Naive thymus-derived CD8-positive, alpha-beta T cell (primary cell): Measurements from ENCODE around the gene DAB2IP. TPM values are rescaled to one million over a fixed set of nuclear protein-coding genes. Genes with fewer than 3 reads are reported as not detected.
A peak's percentile ranks its signal among the peaks of the same experiment; 100 is the strongest.

Source experiments
- ATAC-seq, 2 donors: fragments of 150-1000 bp; cut with Tn5 transposase in 1 of 2; sonication (Bioruptor Pico), chemical (Tn5 transposase) in 1 of 2; 1 replicate in 1 of 2; 2 replicates in 1 of 2; pipeline ENCODE4 v1.10.0; 2021; ENCODE audit warnings: mild to moderate bottlenecking in 2 of 2, moderate library complexity in 2 of 2
- POLR2A ChIA-PET: fragments of 350-600 bp; sonication (Branson Sonifier 250); formaldehyde crosslinking; loops from one replicate; lab custom pipeline; 2021; ENCODE audit warnings: antibody characterized with exemption; lab: Charles Lee
- DNase-seq, 10 donors: peaks; one replicate each; pipeline versions ENCODE4 v3.0.0 to v3.0.0-alpha.2; 2020 to 2022
- H3K27ac Mint-ChIP-seq, 10 donors: one replicate each; pipeline ENCODE4 v1.8.0; 2020 to 2022; ENCODE audit warnings: mild to moderate bottlenecking in 10 of 10, mixed read lengths in 10 of 10, moderate library complexity in 4 of 10, inconsistent platforms in 1 of 10
- H3K27me3 Mint-ChIP-seq, 5 donors: one replicate each; pipeline ENCODE4 v1.8.0; 2021 to 2022; ENCODE audit warnings: mixed read lengths in 5 of 5
- H3K36me3 Mint-ChIP-seq, 3 donors: one replicate each; pipeline ENCODE4 v1.8.0; 2020 to 2022; ENCODE audit warnings: mixed read lengths in 3 of 3, mild to moderate bottlenecking in 2 of 3, inconsistent platforms in 1 of 3
- H3K4me1 Mint-ChIP-seq, 4 donors: one replicate each; pipeline ENCODE4 v1.8.0; 2021 to 2022; ENCODE audit warnings: mixed read lengths in 4 of 4
- H3K4me3 Mint-ChIP-seq, 10 donors: one replicate each; pipeline ENCODE4 v1.8.0; 2020 to 2022; ENCODE audit warnings: mild to moderate bottlenecking in 10 of 10, mixed read lengths in 10 of 10, moderate library complexity in 6 of 10, inconsistent platforms in 1 of 10
- H3K9me3 Mint-ChIP-seq, 9 donors: one replicate each; pipeline ENCODE4 v1.8.0; 2020 to 2022; ENCODE audit warnings: mixed read lengths in 9 of 9, mild to moderate bottlenecking in 3 of 9, inconsistent platforms in 1 of 9, moderate library complexity in 1 of 9
- polyA plus RNA-seq, 3 donors: library from polyadenylated mRNA; unstranded; fragments of 300-500 nt; fragmentation: Illumina TruSeq; gene quantifications; one replicate each; pipeline ENCODE4 v1.2.3, GENCODE V29; 2021
- total RNA-seq, 8 experiments: library from RNA in 2 of 8; stranded (reverse) in 2 of 8; gene quantifications; one replicate each; pipeline ENCODE4 v1.2.3 and lab custom pipeline; 2021 to 2026

The DAB2IP gene
- total and polyA plus RNA-seq, 5 experiments from 2014 or later = not detected

DNA sequence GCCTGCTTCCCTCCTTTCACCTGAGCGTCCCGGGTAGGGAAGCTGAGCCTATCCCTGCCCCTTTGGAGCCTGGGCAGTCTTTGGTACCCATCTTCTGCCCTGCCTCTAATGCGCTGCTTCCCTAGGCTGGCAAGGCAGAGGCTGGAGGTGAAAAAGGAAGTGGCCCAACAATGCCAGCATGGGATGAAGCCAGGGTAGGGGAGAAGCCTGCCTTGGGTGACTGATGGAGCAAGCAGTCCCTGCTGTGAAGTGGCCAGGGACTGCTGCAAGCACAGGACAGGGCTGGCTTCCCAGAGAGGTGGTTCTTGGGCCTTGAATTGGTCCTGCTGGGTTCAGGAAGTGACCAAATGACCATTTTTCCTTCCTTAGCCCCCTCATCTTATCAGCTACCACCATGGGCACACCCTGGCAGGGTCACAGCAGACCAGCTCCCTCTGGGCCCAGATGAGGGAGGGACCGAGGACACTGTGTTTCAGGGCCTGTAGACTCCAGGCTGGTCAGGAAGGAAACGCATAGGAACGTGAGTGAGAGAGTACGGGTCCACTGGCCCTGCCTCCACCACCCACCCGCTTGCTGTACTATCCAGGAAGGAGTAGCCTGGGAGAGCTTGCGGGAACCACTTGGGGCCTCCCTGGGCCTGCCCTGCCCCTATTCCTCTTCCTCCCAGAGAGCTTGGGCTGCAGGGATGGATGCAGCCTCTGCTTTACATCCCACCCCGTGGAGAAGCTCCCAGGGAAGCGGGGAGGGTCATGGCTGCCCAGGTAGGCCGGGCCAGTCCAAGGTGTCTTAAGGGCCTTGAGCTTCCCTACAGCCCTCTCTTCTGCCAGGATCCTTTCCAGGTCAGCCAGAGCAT lies 102.6 kb downstream of the DAB2IP start:
- ATAC-seq = no peak
- H3K4me1 Mint-ChIP-seq = peaks cover 0 to 4% (median 0%) of the 10 kb centered on the region in 4 donors
- no peak overlapping the region for H3K27ac Mint-ChIP-seq
- no peak overlapping the region for H3K4me3 Mint-ChIP-seq
- POLR2A ChIA-PET = no interaction called here
- DNase-seq = no peak
- H3K9me3 Mint-ChIP-seq = no peaks in the 10 kb centered on the region
- H3K27me3 Mint-ChIP-seq = no peaks in the 10 kb centered on the region
- H3K36me3 Mint-ChIP-seq = no peaks in the 10 kb centered on the region

DNA sequence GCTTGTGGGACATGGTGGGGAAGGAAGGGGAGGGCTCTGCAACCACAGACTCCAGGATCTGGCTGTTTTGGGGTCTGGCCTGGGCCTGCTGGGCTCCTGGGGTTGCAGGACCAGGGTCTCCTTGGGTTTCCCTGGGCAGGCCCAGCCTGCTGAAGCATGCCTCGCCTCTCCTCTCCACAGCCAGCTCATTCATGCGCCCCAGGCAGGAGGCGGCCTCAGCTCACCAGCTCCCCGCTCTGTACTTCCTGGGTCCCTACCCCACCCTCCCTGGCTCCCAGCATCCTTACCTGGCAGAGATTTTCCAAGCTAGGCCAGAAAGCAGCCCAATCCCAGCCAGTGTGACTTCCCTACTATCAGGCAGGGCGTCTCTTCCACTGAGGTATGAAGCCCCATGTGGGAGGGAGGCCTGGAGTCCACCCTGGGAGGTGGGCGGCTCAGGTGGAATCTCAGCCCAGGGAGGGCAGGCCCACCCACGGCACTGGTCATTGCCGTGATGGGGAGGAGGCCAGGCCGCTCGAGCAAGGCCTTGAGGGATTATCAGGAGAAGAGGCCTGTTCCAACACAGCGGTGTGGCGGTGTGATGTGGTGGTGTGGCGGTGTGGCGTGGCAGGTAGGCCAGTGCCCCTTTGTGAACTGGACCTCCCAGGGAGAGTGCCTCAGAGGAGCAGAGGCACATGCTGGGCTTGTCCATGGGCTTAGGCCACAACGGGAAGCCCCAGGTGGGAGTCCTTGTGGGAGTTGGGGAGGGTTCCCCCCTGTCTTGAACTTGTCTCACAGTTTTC lies 103.4 kb downstream of the DAB2IP start:
- ATAC-seq (no peak), DNase-seq (no peak)
- H3K9me3 Mint-ChIP-seq = no peaks in the 10 kb centered on the region
- H3K4me3 Mint-ChIP-seq = no peak overlapping the region
- no peaks in the 10 kb centered on the region for H3K27me3 Mint-ChIP-seq
- POLR2A ChIA-PET = no interaction called here
- no peaks in the 10 kb centered on the region for H3K4me1 Mint-ChIP-seq
- H3K27ac Mint-ChIP-seq = no peak overlapping the region
- H3K36me3 Mint-ChIP-seq = no peaks in the 10 kb centered on the region

DNA sequence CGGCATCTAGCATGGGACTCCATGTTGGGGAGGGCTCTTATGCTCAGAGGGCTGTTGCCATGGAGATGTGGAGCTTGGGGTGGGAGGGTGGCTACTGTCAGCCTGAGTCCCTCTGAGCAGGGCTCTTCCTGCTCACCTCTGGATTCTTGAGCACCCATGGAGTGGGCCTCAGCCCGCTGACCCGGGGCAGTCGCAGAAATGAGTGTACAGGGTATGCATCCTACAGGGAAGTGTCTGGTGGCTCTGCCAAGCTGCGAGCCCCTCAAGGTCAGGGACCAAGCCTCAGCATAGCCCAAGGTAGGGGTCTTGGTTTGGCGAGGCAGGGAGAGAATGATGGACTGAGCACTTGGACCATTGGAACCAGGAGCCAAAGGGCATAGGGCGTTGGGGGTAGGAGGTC lies 104.1 kb downstream of the DAB2IP start:
- Mint-ChIP-seq H3K36me3 (no peaks in the 10 kb centered on the region), H3K4me3 (no peak overlapping the region), H3K27me3 (no peaks in the 10 kb centered on the region), H3K4me1 (no peaks in the 10 kb centered on the region), H3K27ac (peak overlapping the region in 1 of 10 donors; percentile 10), H3K9me3 (no peaks in the 10 kb centered on the region)
- DNase-seq (no peak), ATAC-seq (no peak)
- POLR2A ChIA-PET = no interaction called here

DNA sequence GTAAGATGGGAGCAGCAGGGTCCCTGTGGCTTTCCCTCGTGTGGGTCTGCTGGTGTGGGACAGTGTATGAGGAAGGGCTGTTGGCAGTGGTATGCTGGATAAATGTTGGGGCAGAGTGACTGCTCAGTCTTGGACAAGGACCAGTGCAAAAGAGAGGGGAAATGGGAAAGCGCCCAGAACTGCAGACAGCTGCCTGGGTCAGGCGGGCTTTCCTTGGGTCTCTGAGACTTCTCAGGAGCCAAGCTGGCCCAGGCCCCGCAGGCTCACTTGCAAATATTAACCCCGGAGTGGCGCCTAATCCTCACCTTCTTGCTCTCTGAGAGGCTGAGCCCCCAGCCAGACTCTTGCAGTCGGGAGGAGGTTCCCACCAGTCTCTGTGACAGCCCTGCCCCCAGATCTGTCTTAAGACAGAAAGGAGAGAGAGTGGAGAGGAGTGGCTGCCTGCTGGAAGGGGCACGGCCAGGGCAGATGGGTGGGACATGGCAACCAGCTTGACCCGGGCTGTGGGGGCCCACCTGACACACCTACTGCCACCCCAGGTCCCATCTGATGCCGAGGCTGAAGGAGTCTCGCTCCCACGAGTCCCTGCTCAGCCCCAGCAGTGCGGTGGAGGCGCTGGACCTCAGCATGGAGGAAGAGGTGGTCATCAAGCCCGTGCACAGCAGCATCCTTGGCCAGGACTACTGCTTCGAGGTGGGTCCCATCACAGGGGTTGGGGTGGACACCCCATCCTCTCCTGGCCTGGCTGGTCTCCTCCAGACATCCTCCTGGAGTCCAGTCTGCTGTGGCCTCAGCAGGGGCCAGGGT lies 105.2 kb downstream of the DAB2IP start:
- Mint-ChIP-seq H3K27me3 (no peaks in the 10 kb centered on the region), H3K36me3 (no peaks in the 10 kb centered on the region), H3K27ac (peak overlapping the region in 1 of 10 donors; percentile 81), H3K4me3 (no peak overlapping the region), H3K9me3 (no peaks in the 10 kb centered on the region), H3K4me1 (no peaks in the 10 kb centered on the region)
- POLR2A ChIA-PET = no interaction called here
- DNase-seq = no peak
- ATAC-seq = no peak

DNA sequence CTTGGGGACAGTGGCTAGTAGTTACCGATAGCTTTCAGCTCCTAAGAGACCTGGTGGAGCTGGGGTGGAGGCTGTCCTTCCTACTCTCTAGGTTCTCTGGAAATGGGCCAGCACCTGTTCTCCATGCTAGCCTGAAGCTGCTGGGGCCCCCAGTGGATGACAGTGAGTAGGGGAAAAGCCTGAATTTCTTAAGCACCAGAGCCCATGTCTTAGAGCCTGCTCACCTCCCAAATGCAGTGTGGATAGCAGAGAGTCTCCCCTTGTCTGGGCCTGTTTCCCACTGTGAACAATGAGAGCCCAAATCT lies 105.8 kb downstream of the DAB2IP start:
- no peak overlapping the region for H3K4me3 Mint-ChIP-seq
- H3K27me3 Mint-ChIP-seq = no peaks in the 10 kb centered on the region
- H3K27ac Mint-ChIP-seq = peak overlapping the region in 1 of 10 donors; percentile 13
- ATAC-seq (no peak), DNase-seq (no peak)
- H3K9me3 Mint-ChIP-seq = no peaks in the 10 kb centered on the region
- H3K36me3 Mint-ChIP-seq = no peaks in the 10 kb centered on the region
- H3K4me1 Mint-ChIP-seq = no peaks in the 10 kb centered on the region
- POLR2A ChIA-PET = no interaction called here

DNA sequence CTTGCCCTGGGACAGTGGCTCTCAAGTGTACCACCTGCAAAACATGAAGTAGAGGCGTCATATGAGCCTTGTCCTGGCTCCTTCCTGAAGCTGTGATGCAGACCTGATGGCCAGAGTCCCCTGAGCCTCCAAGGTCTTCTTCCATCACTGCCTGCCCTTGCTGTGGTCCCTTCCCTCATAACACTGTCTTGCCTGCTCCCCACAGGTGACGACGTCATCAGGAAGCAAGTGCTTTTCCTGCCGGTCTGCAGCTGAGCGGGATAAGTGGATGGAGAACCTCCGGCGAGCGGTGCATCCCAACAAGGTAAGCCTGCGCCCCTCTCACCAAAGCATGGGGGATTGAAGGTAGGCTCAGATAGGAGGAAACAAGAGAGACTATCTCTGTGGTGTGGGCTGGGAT lies 107.3 kb downstream of the DAB2IP start:
- Mint-ChIP-seq H3K27me3 (no peaks in the 10 kb centered on the region), H3K36me3 (no peaks in the 10 kb centered on the region), H3K27ac (no peak overlapping the region), H3K9me3 (no peaks in the 10 kb centered on the region), H3K4me1 (no peaks in the 10 kb centered on the region), H3K4me3 (no peak overlapping the region)
- ATAC-seq = no peak
- no peak for DNase-seq
- POLR2A ChIA-PET = no interaction called here

DNA sequence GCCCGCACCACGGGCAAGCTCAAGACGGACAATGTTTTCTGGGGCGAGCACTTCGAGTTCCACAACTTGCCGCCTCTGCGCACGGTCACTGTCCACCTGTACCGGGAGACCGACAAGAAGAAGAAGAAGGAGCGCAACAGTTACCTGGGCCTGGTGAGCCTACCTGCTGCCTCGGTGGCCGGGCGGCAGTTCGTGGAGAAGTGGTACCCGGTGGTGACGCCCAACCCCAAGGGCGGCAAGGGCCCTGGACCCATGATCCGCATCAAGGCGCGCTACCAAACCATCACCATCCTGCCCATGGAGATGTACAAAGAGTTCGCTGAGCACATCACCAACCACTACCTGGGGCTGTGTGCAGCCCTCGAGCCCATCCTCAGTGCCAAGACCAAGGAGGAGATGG lies 108.6 kb downstream of the DAB2IP start:
- POLR2A ChIA-PET = no interaction called here
- H3K4me1 Mint-ChIP-seq = no peaks in the 10 kb centered on the region
- no peak overlapping the region for H3K27ac Mint-ChIP-seq
- H3K9me3 Mint-ChIP-seq = no peaks in the 10 kb centered on the region
- no peak overlapping the region for H3K4me3 Mint-ChIP-seq
- ATAC-seq = no peak
- H3K36me3 Mint-ChIP-seq = no peaks in the 10 kb centered on the region
- H3K27me3 Mint-ChIP-seq = no peaks in the 10 kb centered on the region
- DNase-seq = no peak

DNA sequence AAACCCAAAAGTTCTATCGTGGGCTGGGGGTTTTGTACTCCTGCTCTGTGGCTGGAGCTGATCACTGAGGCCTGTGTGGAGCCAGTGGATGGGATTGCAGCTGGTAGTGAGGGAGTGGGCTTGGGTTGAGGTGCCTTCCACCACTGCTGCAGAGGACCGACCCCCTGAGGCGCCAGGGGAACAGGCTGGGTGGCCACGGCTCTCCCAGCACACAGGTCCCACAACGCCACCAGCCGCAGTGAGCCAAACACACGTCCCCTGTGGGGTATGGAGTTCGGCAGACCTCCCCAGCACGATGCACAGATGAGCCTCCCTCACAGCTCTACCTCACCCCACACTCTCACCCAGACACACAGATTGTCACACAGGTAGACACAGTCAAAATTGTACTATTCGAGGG lies 109.1 kb downstream of the DAB2IP start:
- POLR2A ChIA-PET = no interaction called here
- no peaks in the 10 kb centered on the region for H3K9me3 Mint-ChIP-seq
- no peaks in the 10 kb centered on the region for H3K4me1 Mint-ChIP-seq
- H3K4me3 Mint-ChIP-seq = no peak overlapping the region
- H3K27me3 Mint-ChIP-seq = no peaks in the 10 kb centered on the region
- no peak for ATAC-seq
- DNase-seq = no peak
- no peak overlapping the region for H3K27ac Mint-ChIP-seq
- H3K36me3 Mint-ChIP-seq = no peaks in the 10 kb centered on the region

DNA sequence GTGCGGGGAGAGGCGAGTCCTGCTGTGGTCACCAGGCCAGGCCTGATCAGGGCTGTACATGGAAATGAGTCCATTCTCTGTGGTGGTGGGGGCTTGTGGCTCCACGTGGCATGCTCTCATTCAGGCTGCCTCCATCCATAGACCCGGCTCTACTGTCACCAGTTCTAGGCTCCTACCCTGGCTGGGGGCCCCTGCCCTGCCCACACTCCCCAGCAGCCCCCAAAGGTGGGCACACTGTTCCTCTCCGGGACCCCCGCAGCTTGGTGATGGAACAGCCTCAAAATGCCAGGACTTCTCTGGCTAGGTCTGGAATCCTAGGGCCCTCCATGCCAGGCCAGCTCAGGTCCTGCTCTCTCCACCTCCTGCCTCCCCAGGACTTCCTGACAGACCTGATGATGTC lies 111.7 kb downstream of the DAB2IP start:
- Mint-ChIP-seq H3K4me1 (no peaks in the 10 kb centered on the region), H3K9me3 (no peaks in the 10 kb centered on the region), H3K36me3 (no peaks in the 10 kb centered on the region), H3K27me3 (no peaks in the 10 kb centered on the region), H3K4me3 (no peak overlapping the region), H3K27ac (no peak overlapping the region)
- DNase-seq (no peak), ATAC-seq (no peak)
- POLR2A ChIA-PET = no interaction called here

DNA sequence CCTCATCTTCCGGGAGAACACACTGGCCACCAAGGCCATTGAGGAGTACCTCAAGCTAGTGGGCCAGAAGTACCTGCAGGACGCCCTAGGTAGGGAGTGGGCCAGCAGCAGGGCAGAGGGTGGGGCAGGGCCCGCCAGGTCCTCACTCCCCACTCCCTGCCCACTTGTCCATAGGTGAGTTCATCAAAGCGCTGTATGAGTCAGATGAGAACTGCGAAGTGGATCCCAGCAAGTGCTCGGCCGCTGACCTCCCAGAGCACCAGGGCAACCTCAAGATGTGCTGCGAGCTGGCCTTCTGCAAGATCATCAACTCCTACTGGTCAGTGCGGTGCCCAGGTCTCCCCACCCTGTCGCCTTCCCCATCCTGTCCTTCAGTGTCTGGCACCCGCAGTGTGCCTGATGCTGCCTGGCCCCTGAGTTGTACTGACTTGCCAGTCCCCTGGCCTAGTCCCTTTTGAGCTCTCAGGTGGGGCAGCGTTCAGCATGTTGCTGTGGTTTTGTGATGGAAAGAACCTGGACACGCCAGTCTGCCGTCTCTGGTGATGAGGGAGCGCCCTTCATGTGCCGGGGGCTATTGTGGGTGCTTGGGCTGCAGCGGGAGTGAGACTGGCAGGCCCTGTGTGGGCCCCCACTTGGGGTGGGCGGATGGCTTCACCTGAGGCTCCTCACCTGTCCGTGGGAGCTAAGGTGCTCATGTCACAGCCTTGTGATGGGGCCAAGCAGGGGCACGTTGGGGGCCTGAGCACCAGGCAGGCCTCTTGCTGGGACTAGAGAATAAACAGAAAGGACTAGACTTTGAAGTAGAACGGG lies 112.3 kb downstream of the DAB2IP start:
- ATAC-seq = no peak
- Mint-ChIP-seq H3K9me3 (no peaks in the 10 kb centered on the region), H3K36me3 (no peaks in the 10 kb centered on the region), H3K4me3 (no peak overlapping the region), H3K4me1 (no peaks in the 10 kb centered on the region), H3K27me3 (no peaks in the 10 kb centered on the region), H3K27ac (no peak overlapping the region)
- no peak for DNase-seq
- POLR2A ChIA-PET = no interaction called here

DNA sequence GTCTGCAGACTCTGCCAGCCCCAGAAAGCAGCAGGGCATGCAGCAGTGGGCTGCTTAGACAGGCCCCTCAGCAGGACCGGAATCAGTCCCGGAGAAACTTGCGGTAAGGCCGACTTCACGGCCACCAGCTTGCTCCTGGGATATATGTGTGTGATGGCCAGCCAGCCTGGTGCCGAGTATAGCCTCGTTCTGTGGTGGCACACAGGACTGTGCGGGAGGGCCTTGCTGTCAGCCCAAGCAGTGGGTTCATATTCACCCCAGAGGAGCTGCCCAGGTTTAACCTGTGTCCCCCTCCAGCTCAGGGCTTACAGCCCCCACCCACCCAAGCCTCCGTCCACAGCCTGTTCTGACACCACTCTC lies 112.9 kb downstream of the DAB2IP start:
- no peak overlapping the region for H3K4me3 Mint-ChIP-seq
- no peaks in the 10 kb centered on the region for H3K4me1 Mint-ChIP-seq
- DNase-seq = no peak
- H3K9me3 Mint-ChIP-seq = no peaks in the 10 kb centered on the region
- no peaks in the 10 kb centered on the region for H3K36me3 Mint-ChIP-seq
- ATAC-seq = no peak
- no peaks in the 10 kb centered on the region for H3K27me3 Mint-ChIP-seq
- no peak overlapping the region for H3K27ac Mint-ChIP-seq
- POLR2A ChIA-PET = no interaction called here

DNA sequence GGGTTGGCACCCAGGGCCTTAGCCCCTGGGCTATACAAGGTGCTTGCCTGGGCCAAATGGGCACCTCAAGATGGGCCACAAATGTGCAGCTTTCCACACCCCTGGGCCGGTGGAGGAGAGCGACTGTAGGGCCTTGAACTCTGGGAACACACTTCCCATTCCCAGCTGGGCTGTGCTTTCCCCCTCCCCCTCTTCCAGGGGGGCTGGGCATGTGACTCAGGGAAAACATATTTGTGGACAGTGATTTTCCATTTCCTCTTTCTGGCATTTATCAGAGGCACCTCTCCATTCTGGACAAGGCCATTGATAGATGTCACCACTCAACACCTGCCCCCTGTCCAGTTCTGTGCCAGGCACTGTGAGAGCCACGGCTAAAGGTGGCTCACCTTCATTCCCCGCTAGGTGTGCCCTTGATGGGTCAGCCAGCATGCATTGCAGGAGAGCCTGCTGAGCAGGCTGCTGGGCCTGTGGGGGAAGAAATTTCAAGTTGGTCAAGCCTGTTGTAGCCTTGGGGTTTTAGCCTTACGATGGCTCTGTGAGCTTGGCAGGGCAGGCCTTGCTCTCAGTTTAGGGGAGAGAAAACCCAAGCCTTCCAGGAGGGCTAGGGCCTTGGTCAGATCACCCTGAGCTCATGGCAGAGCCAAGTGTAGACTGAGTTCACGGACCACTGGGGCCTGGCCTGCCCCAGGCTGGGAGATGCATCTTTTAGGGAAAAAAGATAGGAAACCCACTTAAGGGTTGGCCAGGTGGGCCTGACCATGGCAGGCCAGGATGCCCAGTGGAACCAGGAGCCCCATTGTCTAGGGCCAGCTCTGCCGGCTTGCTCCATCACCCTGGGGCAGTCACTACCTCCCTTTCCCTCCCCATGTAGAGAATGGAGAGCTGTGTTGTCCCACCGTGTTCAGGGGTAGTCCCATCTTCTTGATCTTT lies 113.9 kb downstream of the DAB2IP start:
- H3K4me3 Mint-ChIP-seq = no peak overlapping the region
- no peaks in the 10 kb centered on the region for H3K4me1 Mint-ChIP-seq
- no peaks in the 10 kb centered on the region for H3K36me3 Mint-ChIP-seq
- DNase-seq = no peak
- H3K27ac Mint-ChIP-seq = no peak overlapping the region
- no peak for ATAC-seq
- POLR2A ChIA-PET = no interaction called here
- H3K9me3 Mint-ChIP-seq = no peaks in the 10 kb centered on the region
- no peaks in the 10 kb centered on the region for H3K27me3 Mint-ChIP-seq
